NCI-H524 (cell line): Measurements from ENCODE around the gene DDAH1.

Experiments
- DNase-seq, 2 experiments: peaks; one replicate each; lab custom pipeline; 2025; lab: John Stamatoyannopoulos, UW

Gene DDAH1

GRCh38 chr1:85393490-85393889, 71.5 kb downstream of the DDAH1 start:
- DNase-seq = no peak

DNA sequence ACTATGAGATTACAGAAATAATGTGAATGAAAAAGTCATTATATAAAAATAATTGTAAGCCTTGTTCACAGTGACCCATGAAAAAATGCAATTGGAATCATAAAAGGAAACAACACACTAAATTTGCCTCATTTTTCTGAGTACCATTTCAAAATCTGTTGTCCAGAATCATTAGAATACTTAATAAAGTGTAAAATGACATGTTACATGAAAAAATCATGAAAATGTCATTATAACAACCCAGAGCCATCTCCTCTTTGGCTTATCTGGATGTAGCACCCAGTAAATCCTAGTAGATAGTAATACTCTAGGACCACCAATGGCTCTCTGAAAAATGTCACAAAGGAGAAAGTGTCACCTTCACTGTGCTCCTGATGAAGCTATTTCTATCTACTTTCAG, 76.5 kb downstream of the DDAH1 start:
- no peak for DNase-seq

- no peak for DNase-seq
These were observed 77.2 kb downstream of the DDAH1 start for GRCh38 chr1:85387781-85388180.

DNA sequence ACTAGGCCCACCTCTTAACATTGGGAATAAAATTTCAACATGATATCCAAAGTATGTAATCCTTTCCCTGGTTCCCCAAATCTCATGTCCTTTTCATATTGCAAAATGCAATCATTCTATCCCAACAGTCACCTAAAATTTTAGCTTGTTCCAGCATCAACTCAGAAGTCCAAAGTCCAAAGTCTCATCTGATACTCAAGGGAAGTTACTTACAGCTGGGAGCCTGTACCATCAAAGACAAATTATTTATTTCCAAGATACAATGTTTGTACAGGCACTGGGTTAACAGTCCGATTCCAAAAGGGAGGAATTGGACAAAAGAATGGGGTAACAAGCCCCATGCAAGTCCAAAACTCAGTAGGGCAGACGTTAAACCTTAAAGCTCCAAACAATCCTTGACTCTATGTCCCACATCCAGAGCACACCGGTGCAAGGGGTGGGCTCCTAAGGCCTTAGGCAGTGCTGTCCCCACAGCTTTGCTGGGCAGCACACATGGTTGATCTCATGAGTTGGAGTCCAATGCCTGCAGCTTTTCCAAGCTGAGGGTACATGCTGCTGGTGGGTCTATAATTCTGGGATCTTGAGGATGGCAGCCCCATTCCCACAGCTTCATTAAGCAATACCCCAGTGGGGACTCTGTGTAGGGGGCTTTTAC, 78.8 kb downstream of the DDAH1 start:
- DNase-seq = no peak

DNA sequence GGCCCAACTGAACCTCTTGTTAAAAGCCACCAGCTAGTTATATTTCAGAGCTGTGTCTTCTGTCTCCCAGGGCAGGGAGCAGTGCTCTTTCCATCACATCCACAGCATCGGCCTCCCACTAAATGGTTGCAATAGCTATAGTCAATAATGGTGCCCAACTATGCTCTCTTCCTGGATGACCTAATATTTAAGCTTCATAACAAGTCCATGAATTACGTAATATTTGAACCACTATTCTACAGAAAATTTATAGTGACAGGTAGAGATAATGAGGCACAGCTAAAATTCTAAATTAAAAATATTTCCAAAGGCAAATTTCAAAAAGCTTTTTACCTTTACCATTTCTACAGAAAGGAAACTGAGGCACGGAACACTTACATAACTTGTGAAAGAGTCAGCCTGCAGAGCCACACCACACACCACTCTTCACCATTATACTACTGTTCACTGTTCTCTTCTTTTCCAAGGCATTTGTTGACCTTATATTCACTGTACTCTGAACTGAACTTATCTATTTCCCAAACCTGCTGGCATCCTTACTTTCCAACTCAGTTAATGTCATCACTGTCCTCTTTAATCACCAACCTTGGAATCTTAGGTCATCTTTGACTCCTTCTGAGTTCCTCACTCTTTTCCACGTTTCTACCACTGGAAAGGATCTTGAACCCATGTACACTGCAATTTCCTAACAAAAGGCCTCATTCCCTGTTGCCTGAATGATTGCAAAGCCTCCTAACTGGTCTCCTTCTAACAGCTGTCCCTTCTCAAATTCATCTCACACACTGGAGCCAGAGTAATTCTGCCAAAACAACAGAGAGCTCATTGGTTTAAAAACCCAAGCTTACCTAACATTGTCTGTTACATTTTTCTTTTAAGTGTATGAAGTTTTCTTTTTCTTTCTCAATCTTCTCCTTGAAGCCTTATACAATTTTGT, 85.5 kb downstream of the DDAH1 start:
- DNase-seq = no peak

GRCh38 chr1:85378534-85378933, 86.4 kb downstream of the DDAH1 start:
- DNase-seq = no peak

DNA sequence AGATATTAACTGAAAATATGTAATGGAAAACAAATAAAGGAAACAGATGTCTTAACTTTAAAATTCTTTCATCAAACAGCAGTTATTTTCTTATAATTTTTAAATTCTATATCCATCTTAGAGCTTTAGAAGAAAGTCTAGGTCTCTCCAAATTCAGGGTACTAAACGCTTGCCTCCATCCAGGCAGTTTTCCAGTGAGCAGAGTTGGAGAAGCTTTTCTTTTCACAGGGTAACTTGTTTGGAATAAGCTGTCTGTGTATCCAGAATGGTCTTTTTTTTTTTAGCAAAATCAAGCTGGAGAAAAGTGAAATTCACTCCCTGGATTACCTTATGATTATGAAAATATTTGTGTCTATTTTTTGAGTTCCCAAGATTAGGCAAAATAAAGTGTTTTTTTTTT, 88.6 kb downstream of the DDAH1 start:
- DNase-seq = no peak

DNA sequence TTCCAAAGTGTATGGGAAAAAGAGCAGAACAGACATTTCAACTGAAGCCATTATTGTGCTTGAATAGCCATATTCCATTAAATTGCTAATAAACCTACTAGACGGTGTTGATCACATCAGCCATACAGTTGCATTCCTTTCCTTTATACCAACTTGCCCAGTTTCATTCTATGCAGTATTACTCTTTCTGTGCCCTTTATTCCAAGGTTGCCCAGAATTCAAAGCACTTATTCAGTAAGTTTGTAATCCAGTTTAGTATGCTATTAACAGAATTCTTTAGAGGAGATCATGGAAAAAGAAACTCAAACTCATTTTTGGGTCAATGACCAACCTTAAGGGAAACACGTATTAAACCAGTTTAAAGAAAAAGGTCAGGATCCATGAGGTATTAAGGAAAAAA, 89.5 kb downstream of the DDAH1 start:
- no peak for DNase-seq

GRCh38 chr1:85374160-85374559, 90.8 kb downstream of the DDAH1 start:
- no peak for DNase-seq

- DNase-seq = no peak
These were observed 91.6 kb downstream of the DDAH1 start for GRCh38 chr1:85373378-85373708.

DNA sequence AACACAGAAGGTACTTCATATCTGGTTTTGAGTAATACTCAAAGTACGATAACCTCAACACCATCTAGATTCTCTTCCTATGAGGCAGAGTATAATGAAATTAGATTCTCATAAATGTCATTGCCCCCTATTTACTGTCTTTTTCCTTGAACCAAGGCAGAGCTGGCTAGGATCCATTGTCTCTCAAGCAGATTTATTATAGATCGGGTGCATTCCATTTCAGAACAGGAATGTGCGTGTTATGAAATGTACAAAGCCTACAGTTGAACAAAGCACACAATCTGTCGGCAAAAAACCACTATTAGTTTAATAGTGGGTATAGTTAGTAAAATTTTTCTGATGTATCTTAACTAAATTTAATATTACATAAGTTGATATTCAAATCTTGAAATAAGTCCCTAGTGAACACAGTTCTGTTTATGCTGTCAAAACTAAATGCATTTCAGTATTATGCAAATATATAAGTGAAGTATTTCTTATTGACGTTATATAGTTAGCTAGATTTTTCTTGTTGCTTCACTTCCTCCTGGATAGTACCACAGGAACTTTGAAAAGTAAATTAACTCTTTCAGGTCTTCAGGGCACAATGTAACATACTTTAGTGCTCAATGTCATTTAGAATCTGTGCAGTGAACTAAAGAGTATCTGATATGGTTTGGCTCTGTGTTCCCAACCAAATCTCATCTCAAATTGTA, 92.1 kb downstream of the DDAH1 start:
- DNase-seq = no peak

DNA sequence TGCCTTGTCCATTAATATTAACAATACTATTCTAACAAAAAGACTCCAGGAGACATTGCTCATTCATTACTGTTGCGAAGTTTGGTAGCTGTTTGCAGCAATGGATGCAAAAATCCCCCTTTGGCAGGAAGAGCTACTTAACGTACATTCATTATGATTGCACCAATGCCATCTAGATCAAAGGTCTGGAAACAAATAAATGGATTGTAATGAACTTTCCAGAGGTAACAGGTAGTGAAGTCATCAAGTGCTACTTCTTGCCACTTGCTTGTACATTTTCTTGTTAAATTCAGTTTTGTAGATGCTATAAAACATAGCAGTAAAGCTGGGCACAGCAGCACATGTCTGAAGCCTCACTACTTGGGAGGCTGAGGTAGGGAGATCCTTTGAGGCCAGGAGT, 93.9 kb downstream of the DDAH1 start:
- no peak for DNase-seq

DNA sequence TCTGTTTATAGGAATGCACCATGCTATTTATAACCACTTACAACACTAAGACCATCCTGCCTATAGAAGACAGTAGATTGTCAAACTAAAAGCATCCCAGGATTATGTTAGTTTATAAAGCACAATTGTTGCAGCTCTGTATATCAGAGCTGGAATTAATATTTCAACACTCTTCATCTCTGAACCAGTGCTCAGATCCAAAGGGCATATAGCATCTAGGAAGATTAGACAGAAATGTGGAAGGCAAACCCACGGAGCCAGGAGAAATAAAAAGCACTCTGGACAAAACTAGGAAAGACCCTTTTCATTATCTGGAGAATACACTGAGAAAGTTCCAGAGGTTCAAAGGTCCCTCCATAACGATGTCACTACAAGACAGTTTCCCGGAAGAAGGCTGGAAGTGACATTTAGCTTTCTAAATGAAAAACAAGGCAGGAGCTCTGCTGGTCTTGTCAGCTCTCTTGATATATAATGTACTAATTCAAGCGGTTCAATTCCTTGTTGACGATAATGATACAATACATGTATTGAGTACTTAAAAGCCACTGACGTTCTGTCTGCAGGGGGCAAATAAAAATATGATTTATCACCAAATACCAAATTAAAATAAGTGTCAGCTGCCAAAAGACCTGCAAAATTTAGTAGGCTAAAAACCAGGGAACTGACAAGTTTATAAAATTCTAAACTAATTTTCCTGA, 96.7 kb downstream of the DDAH1 start:
- no peak for DNase-seq

GRCh38 chr1:85366391-85367170, 98.4 kb downstream of the DDAH1 start:
- no peak for DNase-seq

- no peak for DNase-seq
These were observed 99.1 kb downstream of the DDAH1 start for GRCh38 chr1:85365851-85366250.

- DNase-seq = no peak
These were observed 101.4 kb downstream of the DDAH1 start for GRCh38 chr1:85363521-85363920.

GRCh38 chr1:85363092-85363491, 101.9 kb downstream of the DDAH1 start:
- DNase-seq = no peak

DNA sequence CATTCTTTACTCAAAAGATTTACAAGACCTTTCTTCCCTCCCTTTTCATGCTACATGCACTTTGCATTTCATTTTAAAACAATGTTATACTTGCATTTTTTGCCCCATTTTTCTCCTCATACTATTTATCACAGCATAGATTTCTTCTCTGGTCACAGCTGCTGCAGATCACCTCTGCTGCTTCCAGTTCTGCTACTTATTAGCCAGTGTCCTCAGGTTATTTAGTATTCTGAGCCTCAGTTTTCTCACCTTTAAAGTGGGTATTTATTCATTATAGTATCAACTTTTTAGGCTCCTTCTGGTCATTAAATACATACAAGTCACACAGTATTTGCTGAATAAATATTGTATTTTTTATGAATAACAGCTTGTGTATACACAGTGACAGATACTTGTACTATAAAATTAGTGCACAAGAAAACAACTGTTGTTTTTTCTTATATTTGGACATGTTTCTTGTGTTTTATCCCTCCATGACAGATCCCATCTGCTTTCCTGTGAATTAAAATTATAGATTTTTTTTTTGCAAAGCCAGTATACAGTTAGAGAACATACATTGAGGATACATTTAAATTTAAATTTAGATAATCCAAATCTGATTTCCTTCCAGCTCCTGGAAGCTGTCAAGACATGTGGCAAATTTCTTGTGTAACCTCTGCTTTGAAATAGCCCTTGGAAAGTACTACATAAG, 103.2 kb downstream of the DDAH1 start:
- no peak for DNase-seq

GRCh38 chr1:85360730-85361493, 104.0 kb downstream of the DDAH1 start:
- no peak for DNase-seq
